Effector memory CD4-positive, alpha-beta T cell (primary cell): ENCODE data around the gene ARSD.
"Not testable (repeated sequence)": the region's sequence is repeated elsewhere in the genome, so short reads cannot be mapped to it uniquely, and the experiment has no call there.

Experiments
- DNase-seq, 3 donors: peaks; one replicate each; pipeline ENCODE4 v3.0.0-alpha.2; 2020
- H3K27ac ChIP-seq: 2 replicates; pipeline ENCODE4 v1.7.0; 2013; ENCODE audit warnings: mild to moderate bottlenecking, low read length, moderate library complexity; ENCODE audit not compliant: insufficient read depth, poor library complexity, severe bottlenecking
- H3K27me3 ChIP-seq: replicated peaks from 2 replicates; pipeline ENCODE4 v1.7.0; 2013; ENCODE audit warnings: mild to moderate bottlenecking, low read length; ENCODE audit not compliant: insufficient read depth, control insufficient read depth, poor library complexity, severe bottlenecking
- H3K36me3 ChIP-seq: 2 replicates; pipeline ENCODE4 v1.7.0; 2013; ENCODE audit warnings: mild to moderate bottlenecking, low read length, moderate library complexity; ENCODE audit not compliant: control insufficient read depth, insufficient read depth
- H3K4me1 ChIP-seq: 2 replicates; pipeline ENCODE4 v1.7.0; 2013; ENCODE audit warnings: low read length, mild to moderate bottlenecking; ENCODE audit not compliant: control insufficient read depth, insufficient read depth, poor library complexity, severe bottlenecking
- H3K4me3 ChIP-seq: 2 replicates; pipeline ENCODE4 v1.7.0; 2013; ENCODE audit warnings: low read length, low read depth, mild to moderate bottlenecking; ENCODE audit not compliant: insufficient read depth, poor library complexity, severe bottlenecking
- H3K9me3 ChIP-seq: 2 replicates; pipeline ENCODE4 v1.7.0; 2013; ENCODE audit warnings: mild to moderate bottlenecking, low read length, moderate library complexity; ENCODE audit not compliant: control insufficient read depth

The ARSD gene

DNA sequence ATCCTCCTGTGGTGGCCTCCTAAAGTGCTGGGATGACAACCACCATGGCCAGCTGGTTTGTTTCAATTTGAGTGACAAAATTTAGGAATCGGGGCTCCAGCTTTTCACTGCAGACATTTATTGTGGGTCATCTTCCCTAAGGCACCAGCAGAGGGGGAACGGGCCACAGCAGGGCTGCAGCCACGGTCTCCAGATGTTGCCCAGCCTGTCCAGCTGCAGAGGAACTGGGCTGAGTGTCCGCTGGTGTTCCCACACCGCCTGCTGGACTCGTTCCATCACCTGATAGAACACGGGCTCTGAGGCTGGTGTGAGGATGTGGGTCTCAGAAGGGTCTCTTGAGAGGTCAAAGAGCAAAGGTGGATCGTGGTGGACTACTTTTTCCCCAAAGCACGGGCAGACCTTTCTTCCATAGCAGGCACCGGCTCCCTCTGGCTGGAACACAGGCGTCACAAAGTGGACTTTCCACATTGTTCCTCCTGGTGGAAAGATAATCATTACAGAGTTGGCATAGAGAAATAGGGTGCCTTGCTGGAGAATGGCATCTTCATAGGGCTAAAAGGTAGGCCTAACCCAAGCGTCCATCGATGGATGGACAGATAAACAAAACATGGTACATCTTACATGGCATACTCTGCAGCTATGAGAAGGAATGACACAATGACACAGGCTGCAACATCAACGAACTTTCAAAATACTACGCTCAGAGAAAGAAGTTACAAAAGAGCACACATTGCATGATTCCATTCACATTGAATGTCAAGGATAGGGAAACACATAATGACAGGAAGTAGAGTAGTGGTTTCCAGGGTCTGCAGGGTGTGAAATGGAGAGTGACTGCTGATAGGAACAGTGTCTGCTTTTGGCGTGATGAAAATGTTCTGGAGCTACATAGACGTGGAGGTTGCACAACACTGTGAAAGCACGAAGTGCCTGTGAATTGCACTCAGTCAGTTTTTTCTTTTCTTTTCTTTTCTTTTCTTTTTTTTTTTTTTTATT is 5.9 kb upstream of the ARSD start:
- no peak overlapping the region for H3K4me3 ChIP-seq
- no peaks in the 10 kb centered on the region for H3K9me3 ChIP-seq
- H3K36me3 ChIP-seq, result no peaks in the 10 kb centered on the region
- DNase-seq, result no peak
- no peaks in the 10 kb centered on the region for H3K27me3 ChIP-seq
- H3K4me1 ChIP-seq, result no peaks in the 10 kb centered on the region
- no peak overlapping the region for H3K27ac ChIP-seq

DNA sequence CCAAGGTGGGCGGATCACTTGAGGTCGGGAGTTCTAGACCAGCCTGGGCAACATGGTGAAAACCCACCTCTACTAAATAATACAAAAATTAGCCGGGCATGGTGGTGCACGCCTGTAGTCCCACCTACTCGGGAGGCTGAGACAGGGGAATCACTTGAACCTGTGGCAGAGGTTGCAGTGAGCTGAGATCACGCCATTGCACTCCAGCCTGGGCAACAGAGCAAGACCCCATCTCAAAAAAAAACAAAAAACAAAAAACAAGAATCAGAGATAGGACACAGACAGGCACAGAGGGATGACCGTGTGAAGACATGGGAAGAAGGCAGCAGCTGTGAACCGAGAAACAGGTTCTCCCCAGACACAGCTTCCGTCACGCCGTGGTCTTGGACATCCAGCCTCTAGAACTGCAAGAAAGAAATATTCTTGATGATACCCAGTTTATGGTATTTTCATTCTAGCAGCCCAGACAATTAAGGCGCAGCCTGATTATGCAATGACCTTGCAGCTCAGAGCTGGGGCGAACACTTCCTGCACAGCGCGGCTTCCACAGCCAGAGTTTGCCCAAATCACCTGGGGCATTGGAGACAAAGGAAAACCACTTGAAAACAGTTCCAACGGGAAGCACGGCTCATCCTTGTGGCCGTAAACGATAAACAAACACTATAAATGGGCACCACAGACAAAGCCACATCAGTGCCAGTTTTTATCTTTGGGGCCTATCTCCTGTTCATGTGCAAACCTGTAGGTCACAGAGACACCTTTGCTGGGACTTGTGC is 4.2 kb upstream of the ARSD start:
- Histone ChIP-seq H3K36me3 (no peaks in the 10 kb centered on the region), H3K9me3 (no peaks in the 10 kb centered on the region), H3K27ac (no peak overlapping the region), H3K27me3 (no peaks in the 10 kb centered on the region), H3K4me3 (no peak overlapping the region), H3K4me1 (no peaks in the 10 kb centered on the region)
- no peak for DNase-seq

DNA sequence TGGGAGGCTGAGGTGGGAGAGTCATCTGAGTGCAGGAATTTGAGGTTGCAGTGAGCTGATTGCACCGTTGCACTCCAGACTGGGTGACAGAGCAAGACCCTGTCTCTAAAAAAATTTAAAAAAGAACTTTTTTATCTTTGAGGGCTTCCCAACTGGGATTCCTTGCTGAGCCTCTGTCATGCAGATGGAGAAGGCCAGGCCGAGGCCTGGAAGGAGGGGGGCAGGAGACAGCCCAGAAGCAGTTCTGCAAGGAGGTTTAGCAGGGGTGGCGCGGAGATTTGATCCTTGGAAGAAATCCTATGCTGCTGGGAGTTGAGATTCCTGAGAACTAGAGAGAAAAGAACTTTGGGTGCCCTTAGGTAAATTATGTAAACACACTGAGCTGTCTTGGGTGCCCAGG is 2.5 kb upstream of the ARSD start:
- H3K27ac ChIP-seq, result no peak overlapping the region
- no peaks in the 10 kb centered on the region for H3K27me3 ChIP-seq
- H3K4me1 ChIP-seq, result no peaks in the 10 kb centered on the region
- H3K4me3 ChIP-seq, result no peak overlapping the region
- no peaks in the 10 kb centered on the region for H3K36me3 ChIP-seq
- no peaks in the 10 kb centered on the region for H3K9me3 ChIP-seq
- DNase-seq, result no peak

DNA sequence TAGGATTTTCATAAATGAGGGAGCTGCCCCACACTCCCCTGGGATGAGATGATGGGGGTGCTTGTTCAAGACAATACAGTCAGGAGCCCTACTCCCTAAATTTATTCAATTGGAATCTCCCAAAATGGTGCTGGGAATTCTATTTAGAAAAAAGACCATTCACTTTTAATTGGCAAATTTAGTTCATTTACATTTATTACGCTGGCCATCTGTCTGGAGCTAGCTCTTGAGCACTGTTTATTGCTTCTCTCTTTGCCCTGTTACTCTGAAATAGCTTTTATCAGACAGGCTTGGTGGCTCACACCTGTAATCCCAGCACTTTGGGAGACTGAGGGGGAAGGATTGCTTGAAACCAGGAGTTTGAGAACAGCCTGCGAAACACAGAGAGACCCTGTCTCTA is 2.0 kb upstream of the ARSD start:
- H3K4me1 ChIP-seq, result no peaks in the 10 kb centered on the region
- no peak overlapping the region for H3K27ac ChIP-seq
- DNase-seq, result no peak
- H3K36me3 ChIP-seq, result no peaks in the 10 kb centered on the region
- no peak overlapping the region for H3K4me3 ChIP-seq
- H3K27me3 ChIP-seq, result no peaks in the 10 kb centered on the region
- H3K9me3 ChIP-seq, result no peaks in the 10 kb centered on the region

- H3K36me3 ChIP-seq, result no peaks in the 10 kb centered on the region
- DNase-seq, result no peak
- no peaks in the 10 kb centered on the region for H3K4me1 ChIP-seq
- no peaks in the 10 kb centered on the region for H3K9me3 ChIP-seq
- no peak overlapping the region for H3K27ac ChIP-seq
- H3K4me3 ChIP-seq, result peak overlapping the region; percentile 49
- no peaks in the 10 kb centered on the region for H3K27me3 ChIP-seq
Measured at GRCh38 chrX:2928191-2928582, 952 bp downstream of the ARSD start.

DNA sequence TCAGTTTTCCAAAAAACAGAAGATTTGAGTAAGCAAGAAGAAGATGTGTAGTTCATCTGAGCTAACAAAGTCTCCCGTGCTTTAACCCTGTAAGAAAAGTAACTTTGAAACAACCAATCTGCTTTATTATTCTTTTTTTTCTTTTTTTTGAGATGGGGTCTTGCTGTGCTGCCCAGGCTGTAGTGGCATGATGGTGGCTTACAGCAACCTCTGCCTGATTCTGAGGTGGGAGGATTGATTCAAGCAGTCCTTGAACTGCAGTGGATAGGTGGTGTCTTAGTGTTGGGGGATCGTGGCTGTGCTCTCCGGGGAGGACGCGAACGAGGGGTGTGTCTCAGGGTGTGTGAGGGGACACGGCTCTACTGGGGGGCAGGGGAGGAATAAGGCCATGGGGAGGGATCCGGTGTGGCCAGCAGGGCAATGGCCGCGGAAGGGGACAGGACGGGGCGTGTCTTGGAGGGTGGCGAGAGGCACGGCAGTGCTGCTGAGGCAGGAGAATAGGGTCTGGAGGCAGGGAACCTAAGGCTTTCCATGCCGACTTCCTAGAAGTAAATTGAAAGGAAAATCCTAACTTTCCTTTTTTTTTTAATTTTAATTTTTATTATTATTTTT is 2.4 kb downstream of the ARSD start:
- no peak overlapping the region for H3K27ac ChIP-seq

GRCh38 chrX:2926255-2926654 is 2.9 kb downstream of the ARSD start:
- not testable (repeated sequence) for H3K9me3 ChIP-seq, H3K4me1 ChIP-seq, DNase-seq, H3K36me3 ChIP-seq, H3K27me3 ChIP-seq, H3K27ac ChIP-seq, H3K4me3 ChIP-seq

More for the DNA sequence above, 2.4 kb downstream of the ARSD start:
- Histone ChIP-seq H3K36me3 (no peaks in the 10 kb centered on the region), H3K4me1 (no peaks in the 10 kb centered on the region), H3K27me3 (no peaks in the 10 kb centered on the region), H3K4me3 (no peak overlapping the region), H3K9me3 (no peaks in the 10 kb centered on the region)
- DNase-seq, result no peak

- H3K4me1 ChIP-seq, result no peaks in the 10 kb centered on the region
- H3K27me3 ChIP-seq, result no peaks in the 10 kb centered on the region
- H3K4me3 ChIP-seq, result no peak overlapping the region
- DNase-seq, result no peak
- no peak overlapping the region for H3K27ac ChIP-seq
- no peaks in the 10 kb centered on the region for H3K36me3 ChIP-seq
- no peaks in the 10 kb centered on the region for H3K9me3 ChIP-seq
Measured at GRCh38 chrX:2924151-2924550, 5.0 kb downstream of the ARSD start.

GRCh38 chrX:2921750-2922149 is 7.4 kb downstream of the ARSD start:
- no peak for DNase-seq
- Histone ChIP-seq H3K9me3 (no peaks in the 10 kb centered on the region), H3K27me3 (no peaks in the 10 kb centered on the region)

DNA sequence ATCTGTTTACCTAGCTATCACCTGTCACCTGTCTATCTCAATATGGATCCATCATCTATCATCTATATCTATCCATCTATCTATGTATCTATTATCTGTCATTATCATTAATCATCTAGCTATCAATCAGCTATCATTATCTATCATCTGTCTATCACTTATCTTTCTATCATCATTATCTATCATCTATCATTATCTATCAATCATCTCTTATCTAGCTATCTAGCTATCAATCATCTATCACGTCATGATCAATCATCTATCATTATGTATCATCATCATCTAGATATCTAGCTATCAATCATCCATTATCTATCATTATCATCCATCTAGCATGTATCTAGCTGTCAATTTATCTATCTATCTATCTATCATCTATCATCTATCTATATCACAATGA is 7.9 kb downstream of the ARSD start:
- Histone ChIP-seq H3K4me3 (no peak overlapping the region), H3K36me3 (no peaks in the 10 kb centered on the region), H3K4me1 (no peaks in the 10 kb centered on the region), H3K9me3 (no peaks in the 10 kb centered on the region), H3K27me3 (no peaks in the 10 kb centered on the region), H3K27ac (no peak overlapping the region)
- no peak for DNase-seq

More at GRCh38 chrX:2921750-2922149, 7.4 kb downstream of the ARSD start:
- Histone ChIP-seq H3K4me1 (no peaks in the 10 kb centered on the region), H3K27ac (no peak overlapping the region), H3K4me3 (no peak overlapping the region), H3K36me3 (no peaks in the 10 kb centered on the region)
